ENCODE results near the gene ESR1. TPM values are rescaled to one million over a fixed set of nuclear protein-coding genes. Genes with fewer than 3 reads are reported as not detected.

The ESR1 gene
- total RNA-seq, 1 donor from 2014 or later = not detected

- DNase-seq (ENCODE audit: low spot score, unreplicated experiment) = no peak
- Mint-ChIP-seq H3K27ac (no peak overlapping the region), H3K4me1 (ENCODE audit: low read depth) (no peaks in the 10 kb centered on the region), H3K36me3 (ENCODE audit: insufficient read depth) (no peaks in the 10 kb centered on the region), H3K4me3 (ENCODE audit: low read depth) (no peak overlapping the region), H3K9me3 (ENCODE audit: low read depth) (no peaks in the 10 kb centered on the region), H3K27me3 (no peaks in the 10 kb centered on the region)
- no peak for TF ChIP-seq CTCF (IDR thresholded peaks at IDR 0.05; ENCODE audit: unreplicated experiment)
Measured at GRCh38 chr6:151875524-151875923, 68.0 kb downstream of the ESR1 start.

GRCh38 chr6:151876122-151876521 lies 68.6 kb downstream of the ESR1 start:
- no peaks in the 10 kb centered on the region for H3K9me3 Mint-ChIP-seq (ENCODE audit: low read depth)
- no peak for TF ChIP-seq CTCF (IDR thresholded peaks at IDR 0.05; ENCODE audit: unreplicated experiment)
- no peaks in the 10 kb centered on the region for H3K36me3 Mint-ChIP-seq (ENCODE audit: insufficient read depth)
- H3K27me3 Mint-ChIP-seq = no peaks in the 10 kb centered on the region
- H3K4me1 Mint-ChIP-seq (ENCODE audit: low read depth) = no peaks in the 10 kb centered on the region
- H3K27ac Mint-ChIP-seq = no peak overlapping the region
- H3K4me3 Mint-ChIP-seq (ENCODE audit: low read depth) = no peak overlapping the region
- no peak for DNase-seq (ENCODE audit: low spot score, unreplicated experiment)

- DNase-seq (ENCODE audit: low spot score, unreplicated experiment) = no peak
- Mint-ChIP-seq H3K4me3 (ENCODE audit: low read depth) (no peak overlapping the region), H3K4me1 (ENCODE audit: low read depth) (no peaks in the 10 kb centered on the region), H3K27ac (no peak overlapping the region), H3K27me3 (no peaks in the 10 kb centered on the region), H3K9me3 (ENCODE audit: low read depth) (no peaks in the 10 kb centered on the region), H3K36me3 (ENCODE audit: insufficient read depth) (no peaks in the 10 kb centered on the region)
- TF ChIP-seq CTCF (IDR thresholded peaks at IDR 0.05; ENCODE audit: unreplicated experiment) = no peak
Measured at GRCh38 chr6:151877458-151877857, 70.0 kb downstream of the ESR1 start.

- no peaks in the 10 kb centered on the region for H3K4me1 Mint-ChIP-seq (ENCODE audit: low read depth)
- no peak for DNase-seq (ENCODE audit: low spot score, unreplicated experiment)
- TF ChIP-seq CTCF (IDR thresholded peaks at IDR 0.05; ENCODE audit: unreplicated experiment) = no peak
Measured at GRCh38 chr6:151881231-151881630, 73.7 kb downstream of the ESR1 start.

GRCh38 chr6:151882206-151882605 lies 74.7 kb downstream of the ESR1 start:
- Mint-ChIP-seq H3K27ac (no peak overlapping the region), H3K9me3 (ENCODE audit: low read depth) (no peaks in the 10 kb centered on the region), H3K36me3 (ENCODE audit: insufficient read depth) (no peaks in the 10 kb centered on the region), H3K27me3 (no peaks in the 10 kb centered on the region), H3K4me3 (ENCODE audit: low read depth) (no peak overlapping the region), H3K4me1 (ENCODE audit: low read depth) (no peaks in the 10 kb centered on the region)
- no peak for DNase-seq (ENCODE audit: low spot score, unreplicated experiment)
- TF ChIP-seq CTCF (IDR thresholded peaks at IDR 0.05; ENCODE audit: unreplicated experiment) = no peak

More at GRCh38 chr6:151881231-151881630, 73.7 kb downstream of the ESR1 start:
- Mint-ChIP-seq H3K9me3 (ENCODE audit: low read depth) (no peaks in the 10 kb centered on the region), H3K36me3 (ENCODE audit: insufficient read depth) (no peaks in the 10 kb centered on the region), H3K27me3 (no peaks in the 10 kb centered on the region), H3K27ac (no peak overlapping the region), H3K4me3 (ENCODE audit: low read depth) (no peak overlapping the region)
